GM19452 (cell line): ENCODE data around the gene NLE1.

Experiments
- ATAC-seq: cut with Tn5 transposase; IDR thresholded peaks from one replicate; pipeline ENCODE4 v1.9.1; 2021; ENCODE audit not compliant: unreplicated experiment

The NLE1 gene

GRCh38 chr17:35087731-35088355 is 54.3 kb downstream of the NLE1 start:
- ATAC-seq: no peak

- ATAC-seq: no peak
Measured at GRCh38 chr17:35086931-35087573, 55.1 kb downstream of the NLE1 start.

DNA sequence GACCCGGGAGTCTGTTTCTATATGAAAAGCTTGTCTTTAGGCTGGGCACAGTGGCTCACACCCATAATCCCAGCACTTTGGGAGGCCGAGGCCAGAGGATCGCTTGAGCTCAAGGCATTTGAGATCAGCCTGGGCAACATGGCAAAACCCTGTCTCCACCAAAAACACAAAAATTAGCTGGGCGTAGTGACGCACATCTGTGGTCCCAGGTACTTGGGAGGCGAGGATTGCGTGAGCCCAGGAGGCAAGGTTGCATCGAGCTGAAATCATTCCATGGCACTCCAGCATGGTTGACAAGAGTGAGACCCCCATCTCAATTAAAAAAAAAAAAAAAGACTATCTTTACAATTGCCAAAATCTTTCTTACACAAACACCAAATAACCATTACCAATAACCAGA is 55.9 kb downstream of the NLE1 start:
- ATAC-seq: no peak

GRCh38 chr17:35084987-35085386 is 57.1 kb downstream of the NLE1 start:
- no peak for ATAC-seq

GRCh38 chr17:35083071-35083470 is 59.0 kb downstream of the NLE1 start:
- no peak for ATAC-seq

DNA sequence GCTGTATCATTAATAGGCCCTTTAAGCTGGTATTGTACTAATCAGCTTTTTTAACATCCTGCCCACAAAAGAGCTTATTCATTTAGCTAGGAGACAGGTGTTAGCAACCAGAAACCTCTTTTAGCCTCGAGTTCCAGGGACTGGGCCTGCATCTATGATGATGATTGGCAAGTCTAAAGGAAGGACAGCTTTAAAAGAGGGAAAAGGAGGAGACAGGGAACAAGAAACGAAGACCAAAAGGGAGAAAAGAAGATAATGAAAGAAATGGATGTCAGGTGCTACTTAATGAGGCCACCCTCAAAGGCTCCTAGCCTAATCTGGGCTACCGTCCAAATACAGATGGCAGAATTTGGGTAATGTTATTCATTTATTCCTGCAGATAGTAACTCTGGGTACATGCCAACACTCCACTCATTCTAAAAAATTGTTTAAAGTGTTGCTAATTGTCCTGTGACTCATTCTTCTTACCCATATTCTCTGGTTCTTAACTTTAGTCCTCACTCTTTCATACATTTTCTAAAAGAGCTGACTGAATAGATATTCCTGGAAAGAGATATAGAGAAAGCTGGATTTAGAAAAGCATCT is 59.9 kb downstream of the NLE1 start:
- peak; percentile 51 for ATAC-seq

- ATAC-seq: no peak
Measured at GRCh38 chr17:35081638-35082037, 60.5 kb downstream of the NLE1 start.

DNA sequence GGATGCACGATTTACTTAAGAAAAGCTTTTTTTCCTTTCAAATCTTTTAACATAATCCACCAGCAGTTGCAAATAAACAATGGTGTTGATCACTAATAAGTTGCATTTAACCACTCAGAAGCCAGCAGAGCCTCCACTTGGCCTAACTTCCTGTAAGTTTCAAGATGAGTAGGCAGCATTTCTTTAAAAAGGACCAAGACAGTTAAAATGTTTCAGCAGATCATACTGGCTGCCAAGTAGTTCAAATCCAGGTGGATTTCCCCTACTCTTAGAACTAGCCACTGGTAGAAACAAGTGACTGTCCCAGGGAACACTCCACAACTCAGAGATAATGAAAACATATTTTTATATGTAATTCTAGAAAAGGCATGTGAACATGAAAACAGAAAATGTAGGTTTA is 61.6 kb downstream of the NLE1 start:
- ATAC-seq: no peak

DNA sequence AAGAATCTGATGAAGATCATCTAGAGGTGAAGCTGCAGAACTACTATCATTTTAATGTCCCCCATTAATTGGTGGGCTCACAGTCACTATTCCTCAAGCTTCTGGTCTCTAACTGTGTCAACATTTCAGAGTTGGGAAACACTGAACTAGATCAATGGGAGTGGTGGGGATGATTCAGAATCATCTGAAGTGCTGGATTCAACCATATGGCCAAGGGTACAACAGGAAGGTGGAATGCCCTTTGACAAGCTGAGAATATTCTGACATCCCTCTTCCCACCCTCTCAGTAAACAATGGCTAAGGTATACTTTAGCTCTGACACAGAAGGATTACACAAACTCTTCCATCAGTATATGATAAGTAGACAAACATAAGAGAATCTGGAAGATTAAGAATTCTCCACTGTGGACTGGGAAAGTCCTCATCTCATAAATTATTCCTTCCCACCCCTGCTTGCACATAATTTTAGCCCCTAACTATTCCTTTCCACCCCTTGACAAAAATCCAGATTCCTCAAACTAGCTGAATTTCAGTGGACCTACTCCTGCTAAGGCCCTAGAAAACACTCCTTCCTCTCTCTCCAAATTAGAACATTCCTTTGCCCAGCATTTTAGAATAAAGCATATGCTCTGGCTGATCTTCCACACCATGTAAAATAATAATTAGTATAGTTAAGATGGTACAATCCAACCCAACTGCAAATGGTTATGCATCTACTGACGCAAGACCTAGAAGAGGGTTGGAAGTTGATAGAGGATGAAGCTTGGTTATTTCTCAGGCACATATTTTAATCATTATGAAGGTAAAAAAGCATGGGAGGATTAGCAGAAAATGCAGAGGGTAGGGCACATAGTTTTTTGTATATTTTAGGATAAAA is 62.3 kb downstream of the NLE1 start:
- ATAC-seq: no peak
